Measurements from ENCODE around the gene IP6K2.

IP6K2 gene

DNA sequence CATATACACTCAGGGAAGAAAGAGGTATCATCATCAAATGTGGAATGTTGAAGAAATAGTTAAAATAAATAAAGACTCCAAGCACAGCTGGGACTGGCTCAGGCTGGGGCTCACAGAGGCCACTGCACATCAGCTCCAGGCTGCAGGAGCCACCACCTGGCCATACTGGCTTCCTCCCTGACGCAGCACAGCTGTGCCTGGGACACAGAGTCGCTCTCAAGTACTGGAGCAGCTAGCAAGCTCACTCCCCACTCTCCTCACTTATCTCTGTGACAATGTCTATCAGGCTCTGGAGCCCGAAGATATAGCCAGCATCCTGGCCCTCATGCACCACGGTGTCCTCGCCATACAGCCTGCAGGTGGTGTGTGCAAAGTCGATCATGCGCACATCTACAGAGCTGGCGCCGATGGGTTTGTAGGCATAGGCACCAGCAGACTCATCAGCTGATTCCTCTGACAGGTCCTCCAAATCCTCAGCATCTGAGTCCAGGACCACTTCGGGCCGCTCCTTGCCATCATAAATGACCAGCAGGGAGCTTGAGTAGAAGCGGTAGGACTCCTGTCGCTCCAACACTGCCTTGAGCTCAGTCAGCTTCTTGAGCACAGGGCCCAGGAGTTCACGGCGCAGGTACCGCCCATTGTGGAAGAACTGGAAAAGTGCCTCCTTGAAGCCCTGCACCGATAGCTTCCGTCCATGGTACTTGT lies 28.8 kb downstream of the IP6K2 start:
- no peak for DNase-seq

DNA sequence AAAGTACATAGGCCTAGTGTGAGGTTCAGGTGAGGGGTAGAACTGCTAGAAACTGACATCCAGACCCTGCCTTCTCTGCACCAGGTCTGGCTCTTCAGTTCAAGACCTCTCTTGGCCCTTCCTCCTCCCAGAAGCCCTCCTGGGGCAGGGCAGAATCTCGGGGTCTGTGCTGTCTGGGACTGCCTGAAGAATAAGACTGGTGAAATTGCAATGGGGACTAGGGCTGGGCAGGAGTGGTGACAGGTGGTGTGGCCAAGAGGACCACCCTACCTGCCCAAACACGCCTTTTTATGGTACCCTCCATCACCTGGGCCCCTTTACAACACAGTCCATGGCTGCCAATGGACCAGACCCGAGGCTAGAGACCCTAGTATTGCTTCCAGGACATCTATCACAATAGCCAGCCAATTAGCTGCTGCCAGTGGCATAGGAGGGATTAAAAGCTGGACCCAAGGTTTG lies 29.8 kb downstream of the IP6K2 start:
- no peak for DNase-seq

DNA sequence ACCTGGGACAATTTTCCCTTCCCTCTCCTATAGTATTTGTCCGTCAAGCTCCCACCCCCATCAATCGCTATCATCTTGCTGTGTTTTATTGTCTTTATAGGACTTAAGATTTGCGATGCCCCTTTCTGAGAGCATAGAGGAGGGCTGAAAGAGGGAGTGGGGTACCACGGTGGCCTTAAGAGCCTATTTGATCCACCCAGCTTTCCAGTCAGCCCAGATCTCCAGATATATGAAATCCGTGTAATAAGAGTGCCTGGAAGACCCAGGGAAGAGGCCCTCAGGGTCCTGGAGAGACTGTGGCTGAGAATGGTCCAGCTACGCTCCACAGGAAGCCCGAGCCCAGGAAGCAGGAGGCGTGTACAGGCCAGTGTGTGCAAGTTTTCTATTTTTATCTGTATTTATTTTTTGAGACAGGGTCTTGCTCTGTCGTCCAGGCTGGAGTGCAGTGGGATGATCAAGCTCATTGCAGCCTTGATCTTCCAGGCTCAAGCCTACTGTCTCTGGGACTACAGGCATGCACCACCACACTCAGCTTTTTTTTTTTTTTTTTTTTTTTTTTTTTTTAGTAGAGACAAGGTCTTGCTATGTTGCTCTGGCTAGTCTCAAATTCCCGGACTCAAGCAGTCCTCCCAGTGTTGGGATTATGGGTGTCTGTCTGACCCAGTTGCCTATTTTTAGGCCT lies 30.3 kb downstream of the IP6K2 start:
- no peak for DNase-seq

DNA sequence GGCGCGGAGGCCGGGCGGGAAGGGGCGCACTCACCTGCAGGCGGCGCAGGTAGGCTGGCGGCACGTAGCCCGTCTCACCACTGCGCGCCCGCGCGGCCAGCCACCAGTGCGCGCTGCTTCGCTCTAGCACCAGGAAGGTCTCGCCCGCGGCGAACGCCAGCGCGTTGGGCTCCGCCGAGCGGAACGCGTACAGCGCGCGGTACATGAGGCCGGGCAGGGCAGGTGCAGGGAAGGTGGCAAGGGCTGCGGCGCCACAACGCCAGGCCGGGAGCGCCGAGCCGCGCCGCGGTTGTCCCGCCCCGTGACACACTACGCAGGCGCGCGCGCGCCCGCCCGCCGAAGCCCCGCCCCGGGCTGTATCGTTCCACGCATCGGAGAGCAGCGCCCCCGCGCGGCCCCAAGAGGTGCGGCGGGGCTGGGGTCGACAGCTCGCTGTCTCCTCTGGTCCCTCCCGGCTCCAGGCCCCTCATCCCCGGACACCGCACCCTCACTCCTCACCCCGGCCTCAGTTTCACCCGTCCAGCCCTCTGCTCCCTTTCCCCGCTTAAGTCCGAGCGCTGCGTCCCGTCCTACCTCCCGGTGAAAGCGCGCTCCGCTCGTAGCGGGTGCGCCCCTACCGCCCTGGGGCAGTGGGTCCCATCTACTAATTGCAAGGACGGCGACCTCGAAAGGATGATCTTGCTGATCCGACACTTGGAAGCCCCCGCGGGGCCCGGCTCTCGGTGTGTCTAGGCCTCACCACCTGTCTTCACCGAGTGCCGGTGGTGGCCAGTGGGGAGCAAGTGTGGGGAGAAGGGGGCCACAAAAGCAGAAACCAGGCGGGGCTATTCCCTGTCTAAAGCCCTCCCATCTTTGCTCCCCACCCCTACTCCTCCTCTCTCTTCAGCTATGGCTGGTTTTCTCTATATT lies 31.2 kb downstream of the IP6K2 start, which contains the start of gene NCKIPSD:
Gene NCKIPSD (minus strand): TSS at position 313 of the 909 bp plus-strand sequence. CDS start 108 bp downstream, at position 205.
- DNase-seq: peak; percentile 90

DNA sequence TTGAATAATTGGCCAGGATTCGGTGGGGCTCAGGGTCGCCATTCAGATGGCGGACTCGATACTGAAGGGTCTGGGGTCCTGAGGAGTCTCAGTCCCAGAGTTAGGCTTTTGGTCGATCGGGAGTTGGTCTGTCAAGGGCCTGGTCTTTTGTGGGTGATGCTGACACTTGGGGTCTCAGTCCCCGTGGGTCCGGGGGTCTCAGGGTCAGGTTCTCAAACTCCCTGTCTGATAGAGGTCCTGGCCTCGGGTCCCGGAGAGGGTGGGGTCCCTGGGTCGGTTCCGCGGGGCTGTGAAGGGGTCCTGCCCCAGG lies 31.8 kb downstream of the IP6K2 start:
- no peak for DNase-seq

DNA sequence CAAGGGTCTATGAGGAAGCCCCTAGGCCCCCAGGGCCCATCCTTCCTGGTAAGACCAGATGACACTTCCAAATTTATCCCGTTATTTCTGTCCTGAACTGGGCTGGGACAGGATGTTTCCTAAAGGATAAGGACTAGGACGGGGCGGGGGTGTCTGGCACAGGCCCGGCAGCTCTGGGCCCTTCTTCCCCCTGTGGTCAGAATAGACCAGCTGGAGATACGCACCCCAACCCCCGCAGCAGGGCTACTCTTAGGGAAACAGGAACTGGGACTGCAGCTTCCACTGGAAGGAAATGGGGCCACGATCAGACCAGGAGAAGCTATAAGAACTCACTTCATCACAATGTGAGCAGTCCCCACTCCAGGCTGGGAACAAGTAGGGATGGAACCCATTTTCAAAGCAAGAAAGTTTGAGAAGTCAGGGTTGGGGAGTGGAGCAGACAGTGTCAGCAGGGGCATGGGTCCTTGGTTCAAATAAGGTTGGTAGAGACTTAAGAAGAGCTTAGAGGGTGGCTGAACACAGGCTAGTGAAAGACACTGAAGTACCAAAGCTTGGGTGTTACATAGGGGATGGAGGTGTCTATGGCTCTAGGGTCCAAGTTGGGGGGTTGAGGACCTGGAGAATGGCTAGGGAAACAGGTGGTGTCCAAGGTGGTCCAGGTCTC lies 32.4 kb downstream of the IP6K2 start:
- DNase-seq: no peak

DNA sequence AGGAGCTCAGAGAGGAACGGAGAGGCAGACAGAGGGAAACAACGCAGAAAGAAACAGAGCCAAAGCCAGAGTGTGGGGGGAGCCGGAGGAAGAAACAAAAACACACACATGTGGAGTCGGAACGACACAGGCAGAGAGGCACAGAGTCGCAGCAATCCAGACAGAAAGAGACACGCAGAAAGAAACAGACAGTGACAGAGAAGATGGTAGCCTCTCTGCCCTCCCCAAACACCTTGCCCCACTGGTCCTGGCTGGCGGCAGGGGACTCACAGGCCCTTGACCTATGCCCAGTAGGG lies 33.0 kb downstream of the IP6K2 start:
- DNase-seq: no peak

DNA sequence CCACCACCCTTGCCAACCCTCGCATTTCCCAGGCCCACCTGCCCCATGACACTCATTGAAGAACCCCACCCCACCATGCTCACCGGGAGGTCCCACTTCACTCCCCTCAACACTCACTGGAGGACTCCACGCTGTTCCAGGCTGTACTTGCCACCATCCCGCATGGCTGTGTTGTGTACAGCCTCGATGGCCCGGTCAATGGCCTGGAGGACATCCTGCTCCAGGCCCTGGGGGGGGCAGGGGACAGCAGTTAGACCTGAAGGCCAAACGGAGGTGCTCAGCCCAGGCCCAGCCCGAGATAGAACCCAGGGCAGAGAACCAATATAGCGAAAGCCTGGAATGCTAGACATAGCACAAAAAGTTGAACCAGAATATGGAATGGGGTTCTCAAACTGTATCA lies 34.2 kb downstream of the IP6K2 start:
- DNase-seq: no peak

DNA sequence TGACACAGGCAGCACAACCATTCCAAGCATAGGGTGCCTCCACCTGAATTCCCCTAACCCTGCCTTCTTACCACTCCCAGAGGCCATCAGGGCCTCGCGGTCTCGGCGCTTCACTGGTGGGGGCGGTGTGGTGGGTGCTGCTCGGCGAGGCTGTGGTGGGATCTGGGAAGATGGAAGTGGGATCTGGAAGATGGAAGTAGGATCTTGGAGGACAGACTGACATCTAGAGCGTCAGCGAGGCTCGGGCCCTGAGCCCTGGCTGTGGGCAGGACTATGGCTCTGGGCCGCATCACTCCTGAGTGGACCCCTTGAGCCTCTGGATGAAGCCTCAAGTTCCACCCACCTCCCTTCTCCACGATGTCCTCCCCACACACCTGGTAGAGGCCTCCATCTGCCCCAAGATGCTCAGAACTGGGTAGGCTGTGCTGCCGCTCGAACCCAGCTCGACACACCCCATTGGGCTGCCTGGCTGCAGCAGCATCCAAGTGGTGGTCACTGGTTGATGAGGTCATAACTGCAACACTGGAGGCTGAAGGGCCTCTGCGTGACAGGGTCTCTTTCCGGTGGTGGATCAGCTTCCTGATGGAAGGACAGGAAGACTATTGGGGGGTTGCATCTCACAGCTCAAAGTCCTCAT lies 34.9 kb downstream of the IP6K2 start:
- no peak for DNase-seq

DNA sequence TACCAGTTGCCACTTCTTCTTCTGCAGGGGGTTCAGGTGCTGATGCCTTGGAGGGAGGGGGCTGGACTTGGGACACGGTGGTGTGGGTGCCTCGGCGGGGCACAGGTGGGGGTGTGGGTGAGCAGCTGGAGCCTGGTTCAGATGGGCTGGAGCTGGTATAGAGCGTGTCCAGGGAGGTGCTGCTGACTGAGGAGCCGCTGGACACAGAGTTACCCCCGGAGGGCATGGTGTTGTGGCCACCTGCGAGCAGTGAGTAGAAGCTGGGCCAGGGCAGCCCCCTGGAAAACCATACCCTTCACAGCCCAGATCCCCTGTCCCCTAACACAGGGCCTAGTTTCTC lies 35.5 kb downstream of the IP6K2 start:
- no peak for DNase-seq

DNA sequence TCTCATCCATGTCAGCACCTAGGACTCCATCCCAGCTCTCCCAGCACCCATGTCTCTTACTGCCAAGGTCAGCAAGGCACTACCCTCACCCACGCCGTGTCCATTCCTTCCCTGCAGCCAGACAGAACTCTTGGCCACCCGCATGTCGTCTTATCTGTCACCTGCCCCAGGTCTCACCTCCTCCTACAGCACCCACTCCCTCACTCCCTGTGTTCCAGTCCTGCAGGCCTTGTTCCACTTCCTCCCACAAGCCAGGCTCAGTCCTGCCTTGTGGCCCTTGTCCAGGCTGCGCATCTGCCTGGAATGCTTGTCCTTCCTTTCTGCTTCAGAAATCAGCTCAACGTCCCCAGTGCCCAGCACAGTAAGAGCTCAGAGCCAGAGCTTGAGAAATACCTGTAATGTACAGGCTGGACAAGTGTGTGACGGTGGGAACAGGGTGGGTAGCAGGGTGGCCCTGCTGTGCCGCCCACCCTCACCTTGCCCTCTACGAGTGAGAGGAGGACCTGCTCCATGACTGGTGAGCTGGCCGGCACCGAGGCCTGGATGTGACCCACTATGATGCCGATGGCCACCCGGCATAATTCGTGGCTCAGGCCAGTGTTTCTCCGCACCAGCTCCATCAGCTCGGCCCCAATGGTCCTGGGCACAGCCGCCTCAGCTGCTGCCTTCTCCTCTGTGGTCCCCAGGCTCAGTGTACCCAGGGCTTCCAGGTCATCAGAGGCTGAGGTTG lies 36.0 kb downstream of the IP6K2 start:
- DNase-seq: no peak

DNA sequence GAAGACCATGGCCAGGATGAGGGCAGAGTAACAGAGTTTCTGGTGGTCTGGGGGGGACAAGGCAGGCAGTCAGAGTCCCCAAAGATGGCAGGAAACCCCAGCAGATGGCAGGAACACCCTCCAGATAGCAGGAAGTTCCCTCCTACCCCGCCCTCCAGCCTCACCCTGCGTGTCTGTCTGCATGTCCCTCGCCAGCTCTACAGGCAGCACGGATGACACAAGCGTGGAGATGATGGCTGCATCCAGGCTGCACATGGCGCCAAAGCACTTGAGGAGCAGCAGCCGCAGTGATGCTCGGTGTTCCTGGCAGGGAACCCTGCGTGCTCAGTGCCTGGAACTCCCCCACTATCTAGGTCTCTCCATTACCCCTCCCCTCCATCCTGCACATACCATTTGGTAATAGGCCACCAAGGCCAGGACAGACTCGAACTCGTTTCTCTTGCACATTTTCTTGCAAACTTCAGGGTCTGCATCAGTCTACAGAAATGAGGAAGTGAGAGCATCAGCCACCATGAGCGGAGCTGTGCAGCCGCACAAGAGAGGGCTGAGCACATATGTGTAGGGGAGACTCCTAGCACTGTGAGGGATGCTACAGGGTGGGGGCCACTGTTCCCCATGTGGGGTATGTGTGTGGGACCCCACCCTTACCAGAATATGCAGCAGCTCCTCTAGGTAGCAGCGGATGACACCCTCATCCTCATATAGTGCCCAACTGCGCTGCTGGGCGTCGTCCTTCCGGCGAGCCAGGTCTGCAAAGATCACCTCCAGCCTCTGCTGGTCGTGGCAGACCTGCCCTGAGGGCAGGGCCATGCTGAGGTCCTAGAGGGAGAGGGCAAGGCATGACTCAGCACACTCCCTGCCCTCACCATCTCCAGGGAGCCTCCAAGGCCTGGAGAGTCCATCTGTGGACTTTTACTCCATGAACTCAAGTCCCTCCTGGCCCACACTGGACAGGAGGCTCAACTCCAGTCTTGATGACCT lies 37.3 kb downstream of the IP6K2 start:
- no peak for DNase-seq

DNA sequence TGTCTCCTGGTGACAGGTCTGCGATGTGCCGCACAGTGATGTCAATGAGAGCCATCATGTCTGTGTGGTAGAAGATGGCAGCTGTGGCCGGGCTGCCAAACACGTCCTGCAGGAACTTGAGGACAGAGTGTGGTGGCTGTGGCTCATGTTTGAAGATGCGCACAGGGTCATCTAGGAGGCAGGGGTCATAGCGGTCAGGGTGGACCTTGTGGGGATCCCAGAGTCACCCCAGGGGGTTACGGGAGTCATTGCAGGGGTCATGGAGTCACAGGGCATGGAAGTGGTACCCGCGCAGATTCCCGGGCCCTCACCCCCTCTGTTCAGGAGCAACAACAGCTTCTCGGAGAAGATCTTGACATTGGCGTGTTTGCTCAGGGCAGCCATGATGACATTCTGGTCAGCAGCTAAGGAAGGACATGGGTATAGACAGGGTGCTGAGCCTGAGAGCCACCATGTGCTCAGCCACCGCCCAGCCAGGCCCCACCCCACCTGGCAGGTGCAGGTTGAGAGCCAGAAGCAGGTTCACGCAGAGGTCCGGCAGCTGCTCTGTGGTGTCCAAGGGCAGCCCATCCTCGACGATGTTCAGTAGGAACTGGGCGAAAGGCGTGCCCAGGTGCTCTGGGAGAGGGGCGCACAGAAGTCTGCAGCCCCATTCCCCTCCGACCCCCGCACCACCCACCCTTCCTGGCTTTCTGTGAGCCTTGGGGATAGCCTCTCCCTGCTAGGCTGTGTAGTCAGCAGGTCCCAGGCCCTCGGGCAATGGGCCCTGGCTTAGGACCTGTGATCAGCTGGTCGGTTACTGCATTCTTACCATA lies 38.2 kb downstream of the IP6K2 start:
- DNase-seq: no peak

DNA sequence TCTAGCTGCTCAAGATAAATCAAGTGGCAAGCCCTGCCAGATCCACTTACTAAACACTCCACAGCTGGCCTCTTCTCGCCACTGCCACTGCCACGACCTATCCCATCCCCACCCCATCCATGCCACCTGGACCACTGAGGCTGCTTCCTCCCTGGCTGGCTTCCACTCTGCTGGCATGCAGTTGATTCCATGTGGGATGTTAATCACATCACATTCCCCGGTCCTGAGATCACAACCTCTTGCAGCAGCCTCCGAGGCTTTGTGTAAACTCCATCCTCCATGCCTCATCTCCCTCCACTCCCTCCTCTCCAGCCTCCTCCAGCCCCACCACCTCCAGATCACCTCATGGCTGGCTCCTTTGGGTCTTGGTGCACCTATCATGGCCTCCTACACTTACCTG lies 39.0 kb downstream of the IP6K2 start:
- DNase-seq: no peak

DNA sequence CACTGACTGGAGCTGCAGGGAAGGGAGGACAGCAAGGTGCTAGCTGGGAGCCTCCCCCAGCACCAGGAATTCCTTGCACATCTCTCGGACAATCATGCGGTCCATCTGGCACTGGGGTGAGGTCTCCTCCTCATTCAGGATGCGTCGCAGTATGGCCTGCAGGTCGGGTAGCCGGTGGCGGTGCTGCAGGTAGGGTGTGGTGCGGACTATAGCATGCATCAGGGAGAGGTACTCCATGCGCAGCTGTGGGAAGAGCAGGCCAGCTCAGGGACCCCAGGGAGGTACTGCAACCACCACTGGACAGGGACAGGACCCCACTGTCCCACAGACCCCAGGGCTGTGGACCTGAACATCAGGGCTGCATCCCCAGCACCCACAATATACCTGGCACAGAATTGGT lies 42.5 kb downstream of the IP6K2 start:
- DNase-seq: no peak

DNA sequence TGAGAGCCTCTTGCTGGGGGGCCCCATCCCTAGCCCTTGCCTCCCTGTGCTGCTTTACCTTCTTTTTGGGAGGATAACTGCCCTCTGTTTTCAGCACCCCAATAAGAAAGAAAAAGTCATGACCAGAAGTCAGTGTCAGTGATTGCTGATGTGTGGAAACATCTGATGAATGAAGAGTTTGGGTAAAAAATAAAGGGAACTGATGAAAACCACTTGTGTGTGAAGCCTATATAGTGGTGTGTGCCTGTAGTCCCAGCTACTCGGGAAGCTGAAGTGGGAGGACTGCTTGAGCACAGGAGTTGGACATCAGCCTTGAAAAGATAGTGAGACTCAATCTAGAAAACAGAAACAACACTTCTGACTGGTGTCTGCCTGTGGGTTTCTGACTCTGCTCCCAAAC lies 44.5 kb downstream of the IP6K2 start:
- no peak for DNase-seq

DNA sequence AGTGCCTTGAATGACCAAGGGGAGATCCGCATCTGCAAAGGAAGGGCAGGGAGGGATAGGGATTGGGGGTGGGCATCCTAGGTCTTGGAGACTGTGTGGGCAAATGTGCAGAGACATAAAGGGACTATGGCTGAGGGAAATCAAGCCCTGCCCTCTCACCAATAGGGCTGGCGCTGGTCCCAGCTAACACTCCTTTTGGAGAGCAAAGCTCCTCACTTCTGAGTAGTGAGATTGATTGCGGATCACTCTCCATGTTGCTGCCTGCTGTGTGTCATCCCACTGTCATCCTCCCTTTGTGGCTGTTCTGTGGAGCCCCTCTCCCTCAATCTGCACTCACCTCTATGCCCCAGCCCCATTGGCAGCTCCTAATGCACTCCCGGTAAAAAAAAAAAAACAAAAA lies 52.1 kb downstream of the IP6K2 start:
- DNase-seq: no peak

DNA sequence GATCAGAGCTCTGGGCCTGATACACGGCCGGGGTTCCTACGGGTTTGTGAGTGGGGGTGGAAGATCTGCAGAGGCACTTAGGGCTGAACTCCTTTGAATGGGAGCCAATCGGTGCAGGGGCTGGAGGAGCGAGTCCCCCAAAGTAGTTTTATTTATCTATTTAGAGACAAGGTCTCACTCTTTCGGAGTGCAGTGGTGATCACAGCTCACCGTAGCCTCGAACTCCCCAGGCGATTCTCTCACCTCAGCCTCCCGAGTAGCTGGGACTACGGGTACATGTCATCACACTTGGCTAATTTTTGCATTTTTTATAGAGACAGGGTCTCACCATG lies 52.7 kb downstream of the IP6K2 start:
- DNase-seq: no peak

DNA sequence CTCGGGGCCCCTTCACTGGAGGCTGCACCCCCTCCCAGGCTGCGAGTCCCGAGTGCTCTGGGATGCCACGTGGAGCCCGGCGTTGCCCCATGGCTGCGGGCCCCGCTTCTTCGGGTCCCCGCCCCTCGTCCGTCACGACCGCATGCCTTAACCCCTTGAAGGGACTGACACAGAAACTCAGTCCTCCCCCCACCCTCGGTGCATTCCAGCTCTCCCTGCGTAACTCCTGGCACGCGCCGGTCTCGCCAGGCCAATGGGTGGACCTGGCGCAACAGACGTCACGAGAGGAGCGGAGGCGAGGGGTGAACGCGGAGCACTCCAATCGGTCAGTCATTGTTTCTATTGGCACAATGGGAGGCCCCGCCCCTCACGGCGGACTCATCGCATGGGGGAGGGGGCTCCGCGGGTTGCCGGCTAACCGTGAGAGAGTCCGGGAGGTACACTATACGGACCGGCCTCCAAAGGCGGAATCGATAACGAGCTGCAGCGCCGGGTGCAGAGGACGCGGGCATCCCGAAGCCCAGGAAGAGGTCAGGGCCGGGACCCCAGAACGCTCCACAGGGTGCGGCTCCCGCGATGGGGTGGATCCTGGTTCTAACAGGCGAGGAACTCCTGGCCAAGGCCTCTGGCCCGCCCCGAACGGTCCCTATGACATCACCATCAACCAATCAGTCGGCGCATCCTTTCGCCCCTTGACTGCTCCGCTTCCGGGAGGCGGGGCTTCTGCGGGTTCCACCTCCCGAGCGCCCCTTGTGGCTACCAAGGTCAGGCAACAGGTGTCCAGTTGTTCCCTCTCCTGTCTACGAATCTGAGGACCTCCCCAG lies 53.3 kb downstream of the IP6K2 start:
- DNase-seq: peak; percentile 80

Measured in activated CD4-positive, alpha-beta T cell treated with anti-CD3 and anti-CD28 coated beads, Interleukin-2, amount 50 U/mL, for 1 hour (primary cell).